ENCODE measurements around the gene FCGR3B.
"Not testable (repeated sequence)": the region's sequence is repeated elsewhere in the genome, so short reads cannot be mapped to it uniquely, and the experiment has no call there.

GRCh38 chr1:161576676-161577075 is 54.3 kb downstream of the FCGR3B start:
- not testable (repeated sequence) for TF ChIP-seq CTCF, POLR2A (IDR thresholded peaks at IDR 0.05)

Data from testis (tissue), 2 donors.